Daoy (cell line): ENCODE results near the gene STAM. TPM values are rescaled to one million over a fixed set of nuclear protein-coding genes. Genes with fewer than 3 reads are reported as not detected.

ENCODE experiments used
- DNase-seq: peaks from one replicate; pipeline ENCODE4 v3.0.0-alpha.2; 2015; ENCODE audit warnings: low read depth
- total RNA-seq: library from RNA; depleted of rRNA; stranded (reverse); fragments of >200 nt; shearing (Covaris generic); gene quantifications from 2 replicates; pipeline ENCODE4 v1.2.3, GENCODE V29; 2014

The STAM gene
- total RNA-seq, 1 experiment from 2014 or later = 13.8 TPM

GRCh38 chr10:17647326-17647725, 3.4 kb downstream of the STAM start:
- no peak for DNase-seq

GRCh38 chr10:17648243-17649035, 4.5 kb downstream of the STAM start:
- DNase-seq = no peak

- no peak for DNase-seq
Observed at GRCh38 chr10:17649052-17649451, 5.1 kb downstream of the STAM start.

GRCh38 chr10:17649836-17650235, 5.9 kb downstream of the STAM start:
- no peak for DNase-seq

- no peak for DNase-seq
Observed at GRCh38 chr10:17650416-17650815, 6.5 kb downstream of the STAM start.

- DNase-seq = no peak
Observed at GRCh38 chr10:17651896-17652295, 7.9 kb downstream of the STAM start.

- no peak for DNase-seq
Observed at GRCh38 chr10:17652585-17652984, 8.6 kb downstream of the STAM start.

- DNase-seq = no peak
Observed at GRCh38 chr10:17655009-17655408, 11.1 kb downstream of the STAM start.

- peak; percentile 9 for DNase-seq
Observed at GRCh38 chr10:17655567-17656146, 11.7 kb downstream of the STAM start.

- DNase-seq = no peak
Observed at GRCh38 chr10:17657103-17657500, 13.2 kb downstream of the STAM start.

- no peak for DNase-seq
Observed at GRCh38 chr10:17659365-17659764, 15.4 kb downstream of the STAM start.

GRCh38 chr10:17660921-17661320, 17.0 kb downstream of the STAM start:
- DNase-seq = no peak

- DNase-seq = no peak
Observed at GRCh38 chr10:17661510-17661909, 17.6 kb downstream of the STAM start.

- DNase-seq = no peak
Observed at GRCh38 chr10:17662193-17663138, 18.5 kb downstream of the STAM start.

GRCh38 chr10:17663450-17663849, 19.5 kb downstream of the STAM start:
- no peak for DNase-seq

- peak; percentile 63 for DNase-seq
Observed at GRCh38 chr10:17665747-17666146, 21.8 kb downstream of the STAM start.

GRCh38 chr10:17668435-17669184, 24.7 kb downstream of the STAM start:
- no peak for DNase-seq

- DNase-seq = no peak
Observed at GRCh38 chr10:17669185-17669872, 25.4 kb downstream of the STAM start.

- DNase-seq = no peak
Observed at GRCh38 chr10:17671307-17671706, 27.4 kb downstream of the STAM start.

- peak; percentile 86 for DNase-seq
Observed at GRCh38 chr10:17673471-17674061, 29.6 kb downstream of the STAM start.

GRCh38 chr10:17674566-17674965, 30.6 kb downstream of the STAM start:
- no peak for DNase-seq
